KMS-11 (cell line): ENCODE data around the gene CSNK1A1.
A peak's percentile ranks its signal among the peaks of the same experiment; 100 is the strongest.

Experiments used
- H2AFZ ChIP-seq: fragments of 200-600 bp; sonication (generic); 2 replicates; pipeline ENCODE4 v1.6.1; 2016; ENCODE audit warnings: antibody characterized with exemption, mixed run types, low read depth
- H3K27ac ChIP-seq: fragments of 200-600 bp; sonication (generic); 2 replicates; pipeline ENCODE4 v1.6.1; 2016; ENCODE audit warnings: mild to moderate bottlenecking, mixed run types
- H3K27me3 ChIP-seq: fragments of 200-600 bp; sonication (generic); 2 replicates; pipeline ENCODE4 v1.6.1; 2017; ENCODE audit warnings: mild to moderate bottlenecking, low read depth, mixed run types, moderate library complexity; ENCODE audit not compliant: insufficient read depth
- H3K36me3 ChIP-seq: fragments of 200-600 bp; sonication (generic); 2 replicates; pipeline ENCODE4 v1.6.1; 2017; ENCODE audit warnings: mild to moderate bottlenecking, mixed run types; ENCODE audit not compliant: insufficient read depth
- H3K4me1 ChIP-seq: fragments of 200-600 bp; sonication (generic); 2 replicates; pipeline ENCODE4 v1.6.1; 2016; ENCODE audit warnings: mild to moderate bottlenecking, low read depth, mixed run types; ENCODE audit not compliant: poor library complexity, severe bottlenecking
- H3K4me2 ChIP-seq: fragments of 200-600 bp; sonication (generic); 2 replicates; pipeline ENCODE4 v1.7.0; 2016; ENCODE audit warnings: mild to moderate bottlenecking, mixed run types
- H3K4me3 ChIP-seq: fragments of 200-600 bp; sonication (generic); IDR thresholded peaks from 2 replicates; pipeline ENCODE4 v1.6.1; 2017; ENCODE audit warnings: low read depth, low read length, mixed read lengths; ENCODE audit not compliant: insufficient read depth
- H3K79me2 ChIP-seq: fragments of 200-600 bp; sonication (generic); 2 replicates; pipeline ENCODE4 v1.6.1; 2016; ENCODE audit warnings: low read depth, mixed run types; ENCODE audit not compliant: insufficient read depth
- H3K9ac ChIP-seq: fragments of 200-600 bp; sonication (generic); 2 replicates; pipeline ENCODE4 v1.6.1; 2016; ENCODE audit warnings: mild to moderate bottlenecking, mixed run types
- H4K20me1 ChIP-seq: fragments of 200-600 bp; sonication (generic); 2 replicates; pipeline ENCODE4 v1.6.1; 2016; ENCODE audit warnings: mild to moderate bottlenecking, mixed run types; ENCODE audit not compliant: insufficient read depth
- TF ChIP-seq, protein P1 (sequence below): fragments of 200-600 bp; sonication (generic); conservative IDR thresholded peaks from 2 replicates; pipeline ENCODE4 v1.6.1; 2017; ENCODE audit warnings: low read depth, mild to moderate bottlenecking, antibody characterized with exemption, low read length, moderate library complexity, mixed read lengths

The CSNK1A1 gene

DNA sequence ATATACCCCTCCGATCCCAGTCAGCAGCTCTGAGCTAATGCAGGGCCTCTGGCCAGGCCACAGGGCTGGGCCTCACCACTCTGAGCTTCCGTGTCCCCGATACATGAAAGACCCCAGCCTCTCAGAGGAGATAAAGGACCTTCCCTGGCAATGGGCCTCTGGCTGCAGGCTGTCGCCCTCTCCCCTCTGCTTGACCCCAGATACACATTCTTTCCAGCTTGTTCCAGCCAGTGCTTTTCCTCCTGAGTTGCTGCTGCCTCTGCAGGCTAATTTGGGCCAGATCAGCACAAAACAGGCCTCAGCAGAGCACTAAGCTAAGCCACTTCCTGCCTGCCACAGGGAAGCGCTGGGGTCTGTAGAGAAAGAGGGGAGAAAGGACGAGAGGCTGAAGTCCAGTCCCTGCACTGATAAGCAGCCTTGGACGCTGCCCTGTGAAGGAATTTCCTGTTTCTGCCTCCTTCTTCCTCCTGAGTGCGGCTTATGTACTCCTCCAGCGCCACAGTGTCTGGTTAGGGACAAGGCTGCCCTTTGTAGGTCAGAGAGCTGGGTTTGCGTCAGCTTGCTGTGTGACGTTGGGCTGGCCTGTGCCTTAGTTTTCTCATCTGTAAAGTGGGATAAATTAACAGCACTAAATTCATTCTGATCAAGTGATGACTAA, 99.1 kb downstream of the CSNK1A1 start:
- H3K79me2 ChIP-seq, result no peaks in the 10 kb centered on the region
- H3K36me3 ChIP-seq, result no peaks in the 10 kb centered on the region
- TF ChIP-seq, protein P1, sequence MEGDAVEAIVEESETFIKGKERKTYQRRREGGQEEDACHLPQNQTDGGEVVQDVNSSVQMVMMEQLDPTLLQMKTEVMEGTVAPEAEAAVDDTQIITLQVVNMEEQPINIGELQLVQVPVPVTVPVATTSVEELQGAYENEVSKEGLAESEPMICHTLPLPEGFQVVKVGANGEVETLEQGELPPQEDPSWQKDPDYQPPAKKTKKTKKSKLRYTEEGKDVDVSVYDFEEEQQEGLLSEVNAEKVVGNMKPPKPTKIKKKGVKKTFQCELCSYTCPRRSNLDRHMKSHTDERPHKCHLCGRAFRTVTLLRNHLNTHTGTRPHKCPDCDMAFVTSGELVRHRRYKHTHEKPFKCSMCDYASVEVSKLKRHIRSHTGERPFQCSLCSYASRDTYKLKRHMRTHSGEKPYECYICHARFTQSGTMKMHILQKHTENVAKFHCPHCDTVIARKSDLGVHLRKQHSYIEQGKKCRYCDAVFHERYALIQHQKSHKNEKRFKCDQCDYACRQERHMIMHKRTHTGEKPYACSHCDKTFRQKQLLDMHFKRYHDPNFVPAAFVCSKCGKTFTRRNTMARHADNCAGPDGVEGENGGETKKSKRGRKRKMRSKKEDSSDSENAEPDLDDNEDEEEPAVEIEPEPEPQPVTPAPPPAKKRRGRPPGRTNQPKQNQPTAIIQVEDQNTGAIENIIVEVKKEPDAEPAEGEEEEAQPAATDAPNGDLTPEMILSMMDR, result no peak
- no peak overlapping the region for H2AFZ ChIP-seq
- no peaks in the 10 kb centered on the region for H3K4me1 ChIP-seq
- H3K4me3 ChIP-seq, result no peak overlapping the region
- no peak overlapping the region for H3K27ac ChIP-seq
- no peak overlapping the region for H3K4me2 ChIP-seq
- no peak overlapping the region for H3K9ac ChIP-seq
- H4K20me1 ChIP-seq, result no peaks in the 10 kb centered on the region
- H3K27me3 ChIP-seq, result no peaks in the 10 kb centered on the region

DNA sequence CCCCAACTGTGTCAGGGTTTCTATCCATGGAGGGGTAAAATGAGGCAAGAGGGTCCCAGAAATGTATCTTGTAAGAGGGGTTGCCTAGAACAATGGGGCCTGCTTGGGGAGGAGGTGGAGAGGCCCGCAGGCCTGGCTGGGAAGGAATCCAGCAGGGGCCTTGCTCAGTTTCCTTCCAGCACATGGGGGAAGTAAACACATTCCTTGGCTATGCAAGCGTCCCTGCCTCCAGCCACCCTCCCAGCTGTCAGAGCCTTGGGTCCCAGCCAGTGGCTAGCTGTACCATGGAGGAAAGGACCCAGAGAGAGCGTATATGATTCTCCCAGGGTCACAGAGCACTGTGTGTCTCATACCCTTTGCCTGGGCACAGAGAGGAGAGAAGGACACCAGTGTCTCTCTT, 101.0 kb downstream of the CSNK1A1 start:
- TF ChIP-seq, protein P1, result no peak
- H3K4me2 ChIP-seq, result no peak overlapping the region

DNA sequence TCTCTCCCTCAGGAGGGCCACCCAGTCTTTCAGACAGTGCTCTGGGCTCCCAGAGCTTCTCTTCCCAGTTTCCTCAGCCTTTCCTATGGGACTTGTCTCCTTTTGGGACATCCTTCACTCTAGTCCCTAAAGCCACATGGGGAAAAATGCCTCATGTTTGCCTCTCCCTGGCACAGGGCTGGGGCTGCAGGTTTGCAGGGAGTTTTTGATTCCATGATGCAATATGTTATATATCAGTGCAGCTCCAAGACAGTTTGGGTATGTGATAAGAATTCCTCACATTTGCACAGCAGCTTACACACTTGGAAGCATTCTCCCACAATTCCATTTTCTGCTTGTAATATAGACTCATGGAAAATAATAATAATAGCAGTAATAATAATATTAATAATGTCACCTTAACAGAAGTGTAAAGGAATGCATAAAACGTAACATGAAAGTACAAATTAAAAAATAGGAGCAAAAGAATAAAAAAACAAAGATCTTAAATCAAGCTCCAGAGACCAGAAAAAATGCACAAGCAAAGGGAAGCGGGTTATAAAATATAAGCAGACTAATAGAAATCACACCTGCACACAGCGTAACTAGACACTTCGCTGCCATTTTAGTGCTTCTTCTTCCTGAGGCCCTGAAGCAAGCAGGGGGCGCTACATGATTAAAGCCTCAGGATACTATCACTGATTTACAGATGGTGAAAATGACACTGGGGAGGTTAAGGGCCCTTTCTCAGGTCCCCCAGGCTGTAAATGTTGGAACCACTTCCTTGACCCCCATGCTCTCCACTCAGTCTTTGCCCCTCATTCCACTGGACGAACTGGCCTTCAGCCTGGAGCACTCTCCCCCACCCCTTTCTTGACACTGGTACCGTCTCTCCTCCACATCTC, 102.2 kb downstream of the CSNK1A1 start:
- H3K4me2 ChIP-seq, result no peak overlapping the region
- no peak overlapping the region for H3K9ac ChIP-seq
- H3K27ac ChIP-seq, result no peak overlapping the region
- no peak overlapping the region for H2AFZ ChIP-seq
- no peak overlapping the region for H3K4me3 ChIP-seq
- TF ChIP-seq, protein P1, result 0 out of 2 replicates have a peak, but pooled peaks have one; percentile 18
- H3K36me3 ChIP-seq, result no peaks in the 10 kb centered on the region
- H3K79me2 ChIP-seq, result no peaks in the 10 kb centered on the region
- no peaks in the 10 kb centered on the region for H4K20me1 ChIP-seq
- H3K4me1 ChIP-seq, result no peaks in the 10 kb centered on the region
- H3K27me3 ChIP-seq, result no peaks in the 10 kb centered on the region

More for the DNA sequence above, 101.0 kb downstream of the CSNK1A1 start:
- Histone ChIP-seq H3K9ac (no peak overlapping the region), H3K79me2 (no peaks in the 10 kb centered on the region), H3K27me3 (no peaks in the 10 kb centered on the region), H3K4me1 (no peaks in the 10 kb centered on the region), H3K36me3 (no peaks in the 10 kb centered on the region), H3K4me3 (no peak overlapping the region), H2AFZ (no peak overlapping the region), H4K20me1 (no peaks in the 10 kb centered on the region), H3K27ac (no peak overlapping the region)

DNA sequence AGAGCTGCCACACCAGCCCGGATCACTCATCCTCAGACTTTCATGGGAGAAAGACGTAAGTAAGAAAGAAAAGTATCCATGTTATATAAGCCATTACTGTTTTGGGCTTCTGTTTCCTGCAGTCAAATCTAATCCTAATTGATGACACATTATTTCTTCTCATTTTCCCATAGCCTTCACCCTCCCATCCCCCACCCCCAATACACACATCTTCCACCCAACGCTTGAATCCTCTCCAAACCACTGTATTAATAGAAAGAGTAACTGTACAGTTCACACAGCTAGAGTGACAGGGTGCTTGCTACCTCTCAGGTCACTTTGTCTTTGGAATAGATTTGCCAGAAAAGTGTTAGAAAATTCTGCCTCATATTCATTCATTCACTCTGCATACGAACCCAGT, 102.8 kb downstream of the CSNK1A1 start:
- Histone ChIP-seq H3K27me3 (no peaks in the 10 kb centered on the region), H3K4me1 (no peaks in the 10 kb centered on the region), H3K79me2 (no peaks in the 10 kb centered on the region), H3K27ac (no peak overlapping the region), H3K9ac (no peak overlapping the region), H4K20me1 (no peaks in the 10 kb centered on the region), H3K4me2 (no peak overlapping the region), H3K4me3 (no peak overlapping the region), H3K36me3 (no peaks in the 10 kb centered on the region), H2AFZ (no peak overlapping the region)
- TF ChIP-seq, protein P1, result no peak
